ENCODE measurements around the gene TMEM151B.

Gene TMEM151B

DNA sequence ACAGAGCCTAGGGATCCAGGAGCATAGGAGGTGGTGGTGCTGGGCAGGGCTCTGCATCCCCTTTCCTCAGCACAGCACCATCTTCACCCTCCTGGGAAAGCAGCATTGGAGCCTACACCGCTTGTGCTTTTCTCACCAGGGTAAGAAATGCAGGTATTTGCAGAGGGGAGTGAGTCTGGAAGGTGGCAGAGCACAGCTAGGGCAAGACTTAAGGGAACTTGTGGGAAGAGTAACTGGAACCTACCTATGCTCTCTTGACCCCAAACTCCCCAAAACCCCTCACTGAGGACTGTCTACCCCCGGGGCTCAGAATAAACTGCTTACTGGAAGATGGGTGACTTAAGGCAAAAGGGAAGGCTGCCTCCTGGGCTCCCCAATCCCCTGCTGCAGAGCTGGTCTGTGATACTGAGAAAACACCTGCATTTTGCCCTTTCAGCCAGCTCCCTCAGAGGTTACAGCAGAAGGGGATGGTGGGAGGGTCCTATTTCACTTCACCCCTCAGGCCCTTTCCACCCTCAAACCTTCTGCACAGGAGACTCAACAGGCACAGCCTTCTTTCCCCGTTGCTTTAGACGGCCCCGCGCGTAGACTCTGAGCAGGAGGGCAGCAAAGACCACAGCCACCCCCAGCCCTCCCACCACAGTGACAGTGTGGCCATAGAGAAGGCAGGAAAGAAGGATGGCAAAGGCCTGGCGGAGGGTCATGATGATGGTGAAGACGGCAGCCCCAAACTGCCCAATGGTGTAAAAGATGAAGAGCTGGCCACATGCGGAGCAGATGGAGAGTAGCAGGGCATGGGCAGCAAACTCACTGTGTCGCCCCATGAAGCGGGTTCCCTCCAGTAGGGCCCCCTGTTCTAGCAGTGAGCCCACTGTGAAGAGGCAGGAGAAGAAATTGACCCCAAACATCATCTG is 15.8 kb upstream of the TMEM151B start:
- no peak overlapping the region for H3K4me3 ChIP-seq (ENCODE audit: low read depth, low read length)
- TF ChIP-seq, protein P1, sequence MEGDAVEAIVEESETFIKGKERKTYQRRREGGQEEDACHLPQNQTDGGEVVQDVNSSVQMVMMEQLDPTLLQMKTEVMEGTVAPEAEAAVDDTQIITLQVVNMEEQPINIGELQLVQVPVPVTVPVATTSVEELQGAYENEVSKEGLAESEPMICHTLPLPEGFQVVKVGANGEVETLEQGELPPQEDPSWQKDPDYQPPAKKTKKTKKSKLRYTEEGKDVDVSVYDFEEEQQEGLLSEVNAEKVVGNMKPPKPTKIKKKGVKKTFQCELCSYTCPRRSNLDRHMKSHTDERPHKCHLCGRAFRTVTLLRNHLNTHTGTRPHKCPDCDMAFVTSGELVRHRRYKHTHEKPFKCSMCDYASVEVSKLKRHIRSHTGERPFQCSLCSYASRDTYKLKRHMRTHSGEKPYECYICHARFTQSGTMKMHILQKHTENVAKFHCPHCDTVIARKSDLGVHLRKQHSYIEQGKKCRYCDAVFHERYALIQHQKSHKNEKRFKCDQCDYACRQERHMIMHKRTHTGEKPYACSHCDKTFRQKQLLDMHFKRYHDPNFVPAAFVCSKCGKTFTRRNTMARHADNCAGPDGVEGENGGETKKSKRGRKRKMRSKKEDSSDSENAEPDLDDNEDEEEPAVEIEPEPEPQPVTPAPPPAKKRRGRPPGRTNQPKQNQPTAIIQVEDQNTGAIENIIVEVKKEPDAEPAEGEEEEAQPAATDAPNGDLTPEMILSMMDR (IDR thresholded peaks at IDR 0.05; ENCODE audit: insufficient read depth, low read depth, low read length, missing control alignments), result no peak
- peak; percentile 35 for DNase-seq (ENCODE audit: low read depth)

DNA sequence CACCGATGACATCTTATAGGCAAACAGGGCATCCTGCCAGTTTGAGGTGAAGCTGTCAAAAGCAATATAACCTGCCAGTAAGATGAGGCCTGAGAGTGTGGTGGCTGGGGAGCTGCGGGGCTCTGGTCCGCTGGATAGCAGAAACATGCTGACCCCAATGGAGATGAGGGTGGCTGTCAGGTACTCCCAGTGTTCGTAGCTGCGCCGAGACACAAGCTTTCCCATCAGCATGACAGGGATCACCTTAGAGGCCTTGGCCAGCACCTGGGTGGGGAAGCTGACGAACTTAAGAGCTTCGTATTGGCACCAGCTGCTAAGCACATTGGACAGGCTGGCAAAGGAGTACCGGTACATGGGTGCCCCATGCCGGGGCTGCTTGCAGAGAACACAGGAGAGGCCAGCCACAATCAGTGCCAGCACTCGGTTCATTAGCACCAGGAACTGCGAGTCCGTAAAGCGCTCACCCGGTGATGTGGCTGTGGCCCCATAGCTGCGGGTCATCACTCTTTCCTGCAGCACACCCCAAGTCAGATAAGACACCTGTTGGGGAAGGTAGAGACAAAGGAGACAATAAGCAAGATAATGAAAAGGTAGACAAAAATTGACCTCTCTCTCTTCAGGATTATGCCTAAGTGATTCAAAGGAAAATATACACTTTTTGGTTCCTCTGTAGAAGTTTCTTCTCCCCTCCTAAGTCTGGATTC is 15.0 kb upstream of the TMEM151B start:
- DNase-seq (ENCODE audit: low read depth), result peak; percentile 55
- TF ChIP-seq, protein P1 (IDR thresholded peaks at IDR 0.05; ENCODE audit: insufficient read depth, low read depth, low read length, missing control alignments), result no peak
- peak overlapping the region; percentile 87 for H3K4me3 ChIP-seq (ENCODE audit: low read depth, low read length)

DNA sequence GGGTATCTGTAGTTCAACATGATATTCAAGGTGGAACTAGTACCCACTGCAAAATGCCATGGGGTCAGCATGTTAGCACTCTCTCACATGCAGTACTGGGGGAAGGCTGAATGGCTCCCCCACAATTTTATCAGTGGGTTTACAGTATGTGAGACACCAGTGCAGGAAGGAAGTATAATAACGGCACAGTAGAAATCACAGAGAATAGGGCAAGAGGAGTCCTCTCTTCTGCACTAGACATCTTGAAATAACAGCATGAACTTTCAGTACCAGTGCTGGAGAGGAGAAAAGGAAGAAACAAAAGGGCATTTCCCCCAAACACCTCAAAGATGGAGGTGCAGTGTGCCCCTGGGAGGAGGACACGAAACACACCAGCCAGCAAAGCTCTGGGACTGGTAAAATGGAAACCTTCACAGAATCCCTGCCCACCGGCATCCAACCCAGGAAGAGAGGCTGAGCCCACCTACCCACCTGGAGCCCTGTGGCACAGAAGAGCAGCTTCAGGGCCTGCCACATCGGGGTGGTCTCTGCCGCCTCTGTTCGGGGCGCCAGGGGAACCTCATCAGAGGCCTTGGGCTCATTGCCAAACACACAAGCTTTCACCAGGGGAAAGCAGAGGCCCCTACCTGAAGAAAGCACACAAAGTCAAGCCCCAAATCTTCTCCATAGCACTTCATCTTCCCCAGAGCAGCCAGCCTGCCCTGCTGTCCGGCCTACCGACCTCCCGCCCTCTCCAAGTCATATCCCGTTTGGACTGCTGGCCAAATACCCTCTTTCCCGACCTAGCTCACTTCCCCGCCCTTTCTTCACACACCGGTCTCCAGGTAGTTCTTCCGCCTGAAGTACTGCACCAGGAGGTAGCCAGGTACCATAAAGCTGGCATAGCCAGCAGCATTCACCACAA is 14.1 kb upstream of the TMEM151B start:
- TF ChIP-seq, protein P1 (IDR thresholded peaks at IDR 0.05; ENCODE audit: insufficient read depth, low read depth, low read length, missing control alignments), result no peak
- peak; percentile 32 for DNase-seq (ENCODE audit: low read depth)
- peak overlapping the region; percentile 87 for H3K4me3 ChIP-seq (ENCODE audit: low read depth, low read length)

DNA sequence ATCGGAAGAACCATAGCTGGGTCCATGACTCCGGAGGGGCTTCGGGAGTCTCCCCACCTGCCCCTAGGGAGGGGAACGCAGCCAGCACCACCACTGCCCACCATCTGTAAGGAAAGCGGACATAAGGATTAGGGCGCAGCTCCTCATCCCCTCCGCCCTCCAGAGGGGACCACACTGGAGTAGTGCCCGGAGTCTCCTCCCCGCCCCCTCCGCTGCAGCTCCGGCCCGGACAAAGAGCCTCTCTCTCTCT is 13.6 kb upstream of the TMEM151B start:
- peak overlapping the region; percentile 87 for H3K4me3 ChIP-seq (ENCODE audit: low read depth, low read length)
- TF ChIP-seq, protein P1 (IDR thresholded peaks at IDR 0.05; ENCODE audit: insufficient read depth, low read depth, low read length, missing control alignments), result no peak
- DNase-seq (ENCODE audit: low read depth), result no peak

DNA sequence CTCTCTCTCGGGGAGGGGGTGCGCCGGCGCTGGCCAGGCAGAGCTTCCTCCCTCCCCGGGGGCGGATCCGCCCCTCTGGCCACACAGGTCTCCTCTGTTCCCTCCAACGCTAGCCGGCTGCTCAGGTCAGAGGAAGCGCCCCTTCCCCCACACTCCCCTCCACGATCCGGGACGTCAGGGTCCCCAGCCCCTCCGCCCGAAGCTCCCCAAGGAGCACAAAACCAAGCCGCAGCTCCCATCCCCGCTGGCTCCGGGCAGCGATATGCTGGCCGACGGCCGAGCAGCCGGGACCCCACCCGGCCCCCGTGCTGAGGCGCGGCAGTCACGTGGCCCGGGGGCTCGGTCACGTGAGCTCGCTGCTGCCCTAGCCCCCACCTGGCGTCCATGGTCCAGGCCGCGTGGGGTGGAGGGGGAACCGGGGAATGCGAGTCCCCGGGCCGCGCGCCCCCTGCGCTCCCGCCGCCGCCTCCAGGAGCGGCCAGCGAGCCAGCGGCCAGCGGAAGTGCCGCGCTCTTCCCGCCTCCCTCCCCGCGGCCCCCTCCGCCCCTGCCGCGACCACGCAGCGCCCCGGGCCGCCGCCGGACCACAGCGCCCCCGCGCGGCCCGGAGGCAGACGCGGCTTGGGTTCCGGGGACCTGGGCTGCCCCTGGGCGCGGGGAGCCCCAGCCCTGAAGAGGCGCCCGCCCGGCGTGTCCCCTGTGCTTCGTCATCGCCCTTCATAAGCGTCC is 13.1 kb upstream of the TMEM151B start, which contains the start of gene SLC35B2:
TSS of gene SLC35B2 (minus strand) at position 504 of the 728 bp plus-strand sequence. CDS start at position 386, 118 bp downstream.
- peak within 1 kb of the TSS; percentile 95 for H3K4me3 ChIP-seq (ENCODE audit: low read depth, low read length)
- DNase-seq (ENCODE audit: low read depth), result peak; percentile 86
- TF ChIP-seq, protein P1 (IDR thresholded peaks at IDR 0.05; ENCODE audit: insufficient read depth, low read depth, low read length, missing control alignments), result peak; percentile 69

DNA sequence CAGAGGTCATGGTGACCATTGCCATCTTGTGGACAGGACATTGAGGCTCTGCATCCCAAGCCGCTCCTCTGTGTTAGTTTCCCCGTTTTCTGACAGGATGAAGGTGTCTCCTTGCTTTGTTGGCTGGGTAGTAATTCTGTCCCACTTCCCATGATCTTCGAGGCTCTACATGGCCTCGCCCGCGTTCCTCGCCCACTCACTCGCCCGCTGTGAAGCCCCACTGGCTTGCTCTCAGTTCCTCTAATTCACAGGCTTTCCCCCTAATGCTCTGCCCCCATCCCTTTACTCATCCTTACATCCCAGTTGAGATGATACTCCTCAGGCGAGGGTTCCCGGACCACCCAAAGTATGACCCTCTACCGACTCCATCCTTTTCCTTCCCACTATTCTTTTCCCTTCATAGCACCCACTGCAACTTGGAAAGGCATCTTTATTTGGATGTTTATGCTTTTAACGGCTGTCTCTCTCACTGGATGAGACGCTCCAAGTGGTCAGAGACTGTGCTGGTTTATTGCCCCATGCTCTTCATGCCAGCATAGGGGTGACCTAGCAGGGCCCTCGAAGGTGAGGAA is 12.4 kb upstream of the TMEM151B start:
- H3K4me3 ChIP-seq (ENCODE audit: low read depth, low read length), result peak overlapping the region; percentile 95
- no peak for DNase-seq (ENCODE audit: low read depth)
- TF ChIP-seq, protein P1 (IDR thresholded peaks at IDR 0.05; ENCODE audit: insufficient read depth, low read depth, low read length, missing control alignments), result no peak
